Hepatocyte (in vitro differentiated cells): ENCODE results near the gene ZNF710.

Experiments used
- EZH2 ChIP-seq: fragments of 200-600 bp; sonication (generic); IDR thresholded peaks from 2 replicates; pipeline ENCODE4 v1.6.1; 2016; ENCODE audit warnings: antibody characterized with exemption, mild to moderate bottlenecking, borderline replicate concordance
- EZH2phosphoT487 ChIP-seq: fragments of 200-600 bp; sonication (generic); IDR thresholded peaks from one replicate; pipeline ENCODE4 v1.6.1; 2018; ENCODE audit warnings: antibody characterized with exemption, mild to moderate bottlenecking, low read depth, moderate library complexity; ENCODE audit not compliant: unreplicated experiment, severe bottlenecking
- TF ChIP-seq, protein P1 (sequence below): fragments of 200-600 bp; sonication (generic); IDR thresholded peaks from 2 replicates; pipeline ENCODE4 v1.5.1; 2016; ENCODE audit warnings: antibody characterized with exemption, mild to moderate bottlenecking; ENCODE audit not compliant: poor library complexity

GRCh38 chr15:90095521-90095959 is 94.4 kb downstream of the ZNF710 start:
- TF ChIP-seq, protein P1, sequence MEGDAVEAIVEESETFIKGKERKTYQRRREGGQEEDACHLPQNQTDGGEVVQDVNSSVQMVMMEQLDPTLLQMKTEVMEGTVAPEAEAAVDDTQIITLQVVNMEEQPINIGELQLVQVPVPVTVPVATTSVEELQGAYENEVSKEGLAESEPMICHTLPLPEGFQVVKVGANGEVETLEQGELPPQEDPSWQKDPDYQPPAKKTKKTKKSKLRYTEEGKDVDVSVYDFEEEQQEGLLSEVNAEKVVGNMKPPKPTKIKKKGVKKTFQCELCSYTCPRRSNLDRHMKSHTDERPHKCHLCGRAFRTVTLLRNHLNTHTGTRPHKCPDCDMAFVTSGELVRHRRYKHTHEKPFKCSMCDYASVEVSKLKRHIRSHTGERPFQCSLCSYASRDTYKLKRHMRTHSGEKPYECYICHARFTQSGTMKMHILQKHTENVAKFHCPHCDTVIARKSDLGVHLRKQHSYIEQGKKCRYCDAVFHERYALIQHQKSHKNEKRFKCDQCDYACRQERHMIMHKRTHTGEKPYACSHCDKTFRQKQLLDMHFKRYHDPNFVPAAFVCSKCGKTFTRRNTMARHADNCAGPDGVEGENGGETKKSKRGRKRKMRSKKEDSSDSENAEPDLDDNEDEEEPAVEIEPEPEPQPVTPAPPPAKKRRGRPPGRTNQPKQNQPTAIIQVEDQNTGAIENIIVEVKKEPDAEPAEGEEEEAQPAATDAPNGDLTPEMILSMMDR = no peak
- TF ChIP-seq EZH2phosphoT487 (no peak), EZH2 (no peak)
